Measurements from ENCODE around the gene SPTY2D1. TPM values are rescaled to one million over a fixed set of nuclear protein-coding genes. Genes with fewer than 3 reads are reported as not detected.

SPTY2D1 gene
- total RNA-seq, 1 experiment from 2014 or later = 16.1 TPM

GRCh38 chr11:18612394-18612793 is 21.7 kb downstream of the SPTY2D1 start:
- no TSS peak for BruUV-seq (replicated peaks)
- TF ChIP-seq CTCF (conservative IDR thresholded peaks at IDR 0.05; ENCODE audit: low read depth, low read length) (no peak), EZH2 (IDR thresholded peaks at IDR 0.05; ENCODE audit: borderline replicate concordance, low read depth, low read length, poor library complexity, severe bottlenecking) (no peak)
- ChIA-PET POLR2A (ENCODE audit: low non-redundant PET) (no interaction called here), CTCF (no interaction called here)
- Histone ChIP-seq H3K27me3 (replicated peaks; ENCODE audit: insufficient read depth, low read depth, low read length, poor library complexity) (no peaks in the 10 kb centered on the region), H3K27ac (ENCODE audit: low read depth, low read length, poor library complexity, severe bottlenecking) (no peak overlapping the region), H3K36me3 (ENCODE audit: insufficient read depth, low read length, poor library complexity, severe bottlenecking) (peaks cover 16% of the 10 kb centered on the region), H3K4me3 (ENCODE audit: low read depth, low read length, poor library complexity, severe bottlenecking) (no peak overlapping the region), H3K9me3 (ENCODE audit: low read depth, low read length, poor library complexity, severe bottlenecking) (no peaks in the 10 kb centered on the region), H3K4me1 (ENCODE audit: insufficient read depth, low read length, poor library complexity, severe bottlenecking) (no peaks in the 10 kb centered on the region)
- intact Hi-C loops (cut with micrococcal nuclease; ENCODE audit: unreplicated experiment) = no loop called here
- no peak for DNase-seq (ENCODE audit: low spot score)

DNA sequence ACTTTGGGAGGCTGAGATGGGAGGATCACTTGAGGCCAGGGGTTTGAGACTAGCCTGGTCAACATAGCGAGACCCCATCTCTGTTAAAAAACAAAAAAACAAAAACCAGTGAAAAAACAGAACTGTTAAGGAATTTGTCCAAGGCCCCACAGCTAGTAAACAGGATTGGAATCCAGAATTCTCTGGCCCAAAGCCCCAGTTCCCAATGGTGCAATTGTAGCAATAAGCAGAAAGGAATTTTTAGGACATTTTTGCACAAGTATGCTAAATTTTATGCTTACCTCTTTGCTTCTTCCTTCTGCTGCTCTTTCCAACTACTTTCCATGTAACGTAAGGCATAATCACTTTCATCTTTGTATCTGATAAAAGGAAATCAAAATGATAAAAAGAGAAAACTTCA is 22.9 kb downstream of the SPTY2D1 start:
- Histone ChIP-seq H3K36me3 (ENCODE audit: insufficient read depth, low read length, poor library complexity, severe bottlenecking) (peaks cover 20% of the 10 kb centered on the region), H3K4me3 (ENCODE audit: low read depth, low read length, poor library complexity, severe bottlenecking) (no peak overlapping the region), H3K4me1 (ENCODE audit: insufficient read depth, low read length, poor library complexity, severe bottlenecking) (no peaks in the 10 kb centered on the region), H3K27ac (ENCODE audit: low read depth, low read length, poor library complexity, severe bottlenecking) (no peak overlapping the region), H3K27me3 (replicated peaks; ENCODE audit: insufficient read depth, low read depth, low read length, poor library complexity) (no peaks in the 10 kb centered on the region), H3K9me3 (ENCODE audit: low read depth, low read length, poor library complexity, severe bottlenecking) (no peaks in the 10 kb centered on the region)
- no TSS peak for BruUV-seq (replicated peaks)
- DNase-seq (ENCODE audit: low spot score) = no peak
- CTCF ChIA-PET = no interaction called here
- no peak for TF ChIP-seq EZH2 (IDR thresholded peaks at IDR 0.05; ENCODE audit: borderline replicate concordance, low read depth, low read length, poor library complexity, severe bottlenecking)
- TF ChIP-seq CTCF (conservative IDR thresholded peaks at IDR 0.05; ENCODE audit: low read depth, low read length) = no peak
- intact Hi-C loops (cut with micrococcal nuclease; ENCODE audit: unreplicated experiment) = no loop called here
- POLR2A ChIA-PET (ENCODE audit: low non-redundant PET) = no interaction called here

DNA sequence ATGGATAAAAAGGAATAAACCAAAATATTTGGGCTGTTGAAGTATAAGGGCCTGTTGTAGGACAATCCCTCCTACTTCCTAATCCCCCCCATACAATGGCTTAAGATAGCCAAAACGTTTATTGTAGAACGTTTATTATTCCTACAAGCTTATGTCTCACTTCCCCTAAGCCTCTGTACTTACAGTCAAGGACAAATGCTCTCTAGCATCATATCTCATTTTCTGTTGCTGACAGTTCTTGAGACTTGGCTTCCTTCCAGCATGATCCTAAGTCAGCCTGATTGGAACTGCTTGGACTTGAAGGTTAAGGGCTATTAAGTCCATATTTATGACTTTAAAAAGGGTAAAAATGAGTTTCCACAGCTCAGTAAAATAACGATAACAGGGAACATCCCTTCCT is 25.8 kb downstream of the SPTY2D1 start:
- intact Hi-C loops (cut with micrococcal nuclease; ENCODE audit: unreplicated experiment) = no loop called here
- no peak overlapping the region for H3K27ac ChIP-seq (ENCODE audit: low read depth, low read length, poor library complexity, severe bottlenecking)
- POLR2A ChIA-PET (ENCODE audit: low non-redundant PET) = no interaction called here
- H3K4me3 ChIP-seq (ENCODE audit: low read depth, low read length, poor library complexity, severe bottlenecking) = no peak overlapping the region
- H3K4me1 ChIP-seq (ENCODE audit: insufficient read depth, low read length, poor library complexity, severe bottlenecking) = no peaks in the 10 kb centered on the region
- TF ChIP-seq CTCF (conservative IDR thresholded peaks at IDR 0.05; ENCODE audit: low read depth, low read length) (no peak), EZH2 (IDR thresholded peaks at IDR 0.05; ENCODE audit: borderline replicate concordance, low read depth, low read length, poor library complexity, severe bottlenecking) (no peak)
- peaks cover 10% of the 10 kb centered on the region for H3K36me3 ChIP-seq (ENCODE audit: insufficient read depth, low read length, poor library complexity, severe bottlenecking)
- H3K27me3 ChIP-seq (replicated peaks; ENCODE audit: insufficient read depth, low read depth, low read length, poor library complexity) = no peaks in the 10 kb centered on the region
- CTCF ChIA-PET = no interaction called here
- H3K9me3 ChIP-seq (ENCODE audit: low read depth, low read length, poor library complexity, severe bottlenecking) = no peaks in the 10 kb centered on the region
- no peak for DNase-seq (ENCODE audit: low spot score)
- TSS peak; percentile 42 for BruUV-seq (replicated peaks)
